ENCODE measurements around the gene TMEM94. TPM values are rescaled to one million over a fixed set of nuclear protein-coding genes. Genes with fewer than 3 reads are reported as not detected.

TMEM94 gene
- total and polyA plus RNA-seq, 2 of the 8 experiments (the other 6 are each of a cell fraction or from before 2014, with no cell fraction given): 54.8 to 69.9 TPM

DNA sequence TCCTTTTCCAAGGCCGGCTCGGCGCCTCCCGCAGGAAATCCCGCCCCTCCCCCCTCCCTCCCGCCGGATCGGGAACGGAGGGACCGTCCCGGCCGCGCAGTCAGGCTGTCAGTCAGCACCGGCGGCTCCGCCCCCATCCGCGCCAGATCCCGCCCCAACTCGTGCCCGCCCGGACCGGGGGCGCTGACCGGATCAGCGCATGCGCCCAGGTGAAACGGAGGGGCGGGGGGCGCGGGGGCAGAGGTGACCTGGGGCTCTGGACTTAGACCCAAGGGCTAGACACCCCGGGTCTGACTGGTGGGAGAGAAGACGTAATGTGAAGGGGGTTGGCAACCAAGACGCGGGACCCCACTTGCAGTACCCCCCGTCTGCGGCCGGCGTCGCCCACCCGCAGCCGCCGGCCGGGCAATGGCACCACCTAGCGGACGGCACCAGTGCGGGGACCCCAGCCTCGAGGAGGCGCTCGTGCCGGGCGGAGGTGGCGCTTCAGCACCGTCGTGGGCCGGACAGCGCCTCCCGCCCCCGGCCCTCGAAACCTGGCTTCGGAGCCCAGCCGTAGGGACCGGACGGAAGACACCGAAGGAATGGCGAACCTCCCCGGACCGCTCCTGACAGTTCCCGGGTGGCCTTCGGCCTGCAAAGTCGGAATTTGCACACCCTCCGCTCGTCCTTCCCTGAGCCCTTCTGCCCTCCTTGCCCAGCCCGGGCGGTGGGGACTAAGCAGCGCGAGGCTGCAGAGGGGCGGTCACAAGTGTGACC lies 59.2 kb downstream of the TMEM94 start, which contains the start of gene CASKIN2 (continued):
- TF ChIP-seq TCF12 (IDR thresholded peaks at IDR 0.05; ENCODE audit: low read depth, low read length) (0 out of 2 replicates have a peak, but pooled peaks have one; percentile 7), YY1 (IDR thresholded peaks at IDR 0.05; ENCODE audit: low read depth, low read length) (peak; percentile 56; the same call in 1 of the 2 replicates), EP300 (IDR thresholded peaks at IDR 0.05; ENCODE audit: borderline replicate concordance in 1 of 2, low read depth in 2 of 2, low read length in 2 of 2) (0 out of 3 replicates have a peak, but pooled peaks of 1 of the 2 experiments have one; percentile 21), SIN3A (conservative IDR thresholded peaks at IDR 0.05 in 1 of 2, IDR thresholded peaks at IDR 0.05 in 1 of 2; ENCODE audit: low read depth in 1 of 2, low read length in 2 of 2) (peak; percentile 97 to 99), PHF8 (conservative IDR thresholded peaks at IDR 0.05; ENCODE audit: low read depth, low read length) (0 out of 2 replicates have a peak, but pooled peaks have one; percentile 6), MAFK (IDR thresholded peaks at IDR 0.05; ENCODE audit: low read depth, low read length) (no peak), POLR2A (IDR thresholded peaks at IDR 0.05; ENCODE audit: control extremely low read depth in 1 of 2, low read depth in 2 of 2, low read length in 2 of 2) (no peak), SP4 (IDR thresholded peaks at IDR 0.05; ENCODE audit: low read length) (0 out of 2 replicates have a peak, but pooled peaks have one; percentile 25), KDM4A (IDR thresholded peaks at IDR 0.05; ENCODE audit: low read depth, low read length, severe bottlenecking) (peak; percentile 44), TBP (IDR thresholded peaks at IDR 0.05; ENCODE audit: low read depth, low read length) (peak; percentile 22; the same call in 1 of the 2 replicates), TAF7 (optimal IDR thresholded peaks at IDR 0.05; ENCODE audit: borderline replicate concordance, low read depth, low read length) (peak; percentile 93), CBX5 (IDR thresholded peaks at IDR 0.05; ENCODE audit: low read depth, low read length) (no peak), NRF1 (IDR thresholded peaks at IDR 0.05; ENCODE audit: low read depth, low read length) (0 out of 2 replicates have a peak, but pooled peaks have one; percentile 19), JUND (IDR thresholded peaks at IDR 0.05; ENCODE audit: low read length) (peak; percentile 18; the same call in 1 of the 2 replicates), RBBP5 (IDR thresholded peaks at IDR 0.05; ENCODE audit: borderline replicate concordance, low read depth, low read length) (peak; percentile 54; the same call in 1 of the 2 replicates), RAD21 (IDR thresholded peaks at IDR 0.05 in 1 of 2, conservative IDR thresholded peaks at IDR 0.05 in 1 of 2; ENCODE audit: low read depth in 2 of 2, low read length in 2 of 2) (peak; percentile 47 to 77), CBX8 (IDR thresholded peaks at IDR 0.05; ENCODE audit: borderline replicate concordance, low read depth, low read length) (no peak), SAP30 (IDR thresholded peaks at IDR 0.05; ENCODE audit: insufficient read depth, insufficient replicate concordance, low read length) (peak; percentile 97)
- TF ChIP-seq, protein P1, sequence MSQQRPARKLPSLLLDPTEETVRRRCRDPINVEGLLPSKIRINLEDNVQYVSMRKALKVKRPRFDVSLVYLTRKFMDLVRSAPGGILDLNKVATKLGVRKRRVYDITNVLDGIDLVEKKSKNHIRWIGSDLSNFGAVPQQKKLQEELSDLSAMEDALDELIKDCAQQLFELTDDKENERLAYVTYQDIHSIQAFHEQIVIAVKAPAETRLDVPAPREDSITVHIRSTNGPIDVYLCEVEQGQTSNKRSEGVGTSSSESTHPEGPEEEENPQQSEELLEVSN (IDR thresholded peaks at IDR 0.05): peak; percentile 49
- TF ChIP-seq, protein P2, sequence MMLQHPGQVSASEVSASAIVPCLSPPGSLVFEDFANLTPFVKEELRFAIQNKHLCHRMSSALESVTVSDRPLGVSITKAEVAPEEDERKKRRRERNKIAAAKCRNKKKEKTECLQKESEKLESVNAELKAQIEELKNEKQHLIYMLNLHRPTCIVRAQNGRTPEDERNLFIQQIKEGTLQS (IDR thresholded peaks at IDR 0.05; ENCODE audit: insufficient read depth, low read depth, low read length): peak; percentile 66; the same call in 1 of the 2 replicates

Measured in H1 (cell line).